Stomach smooth muscle (tissue), 2 donors: ENCODE results near the gene DEPDC5.

Experiments
- H3K27ac ChIP-seq: one replicate; pipeline ENCODE4 v1.7.0; 2013; ENCODE audit warnings: mild to moderate bottlenecking, low read length, inconsistent platforms
- H3K27me3 ChIP-seq, 2 donors: one replicate each; pipeline ENCODE4 v1.7.0; 2013; ENCODE audit warnings: low read length in 2 of 2; ENCODE audit not compliant: insufficient read depth in 2 of 2, control insufficient read depth in 1 of 2
- H3K36me3 ChIP-seq, 2 donors: one replicate each; pipeline ENCODE4 v1.7.0; 2013; ENCODE audit warnings: low read length in 2 of 2; ENCODE audit not compliant: control insufficient read depth in 2 of 2, insufficient read depth in 2 of 2
- H3K4me1 ChIP-seq: one replicate; pipeline ENCODE4 v1.7.0; 2013; ENCODE audit warnings: low read length; ENCODE audit not compliant: control insufficient read depth, insufficient read depth
- H3K4me3 ChIP-seq, 2 donors: one replicate each; pipeline ENCODE4 v1.7.0; 2013; ENCODE audit warnings: low read length in 2 of 2
- H3K9ac ChIP-seq, 2 donors: one replicate each; pipeline ENCODE4 v1.7.0; 2013; ENCODE audit warnings: low read length in 2 of 2, mild to moderate bottlenecking in 1 of 2
- H3K9me3 ChIP-seq, 2 donors: one replicate each; pipeline ENCODE4 v1.7.0; 2013; ENCODE audit warnings: low read length in 2 of 2; ENCODE audit not compliant: control insufficient read depth in 2 of 2
- donor health status: healthy.
- donor health status: Pancreatic carcinoma.

The DEPDC5 gene

DNA sequence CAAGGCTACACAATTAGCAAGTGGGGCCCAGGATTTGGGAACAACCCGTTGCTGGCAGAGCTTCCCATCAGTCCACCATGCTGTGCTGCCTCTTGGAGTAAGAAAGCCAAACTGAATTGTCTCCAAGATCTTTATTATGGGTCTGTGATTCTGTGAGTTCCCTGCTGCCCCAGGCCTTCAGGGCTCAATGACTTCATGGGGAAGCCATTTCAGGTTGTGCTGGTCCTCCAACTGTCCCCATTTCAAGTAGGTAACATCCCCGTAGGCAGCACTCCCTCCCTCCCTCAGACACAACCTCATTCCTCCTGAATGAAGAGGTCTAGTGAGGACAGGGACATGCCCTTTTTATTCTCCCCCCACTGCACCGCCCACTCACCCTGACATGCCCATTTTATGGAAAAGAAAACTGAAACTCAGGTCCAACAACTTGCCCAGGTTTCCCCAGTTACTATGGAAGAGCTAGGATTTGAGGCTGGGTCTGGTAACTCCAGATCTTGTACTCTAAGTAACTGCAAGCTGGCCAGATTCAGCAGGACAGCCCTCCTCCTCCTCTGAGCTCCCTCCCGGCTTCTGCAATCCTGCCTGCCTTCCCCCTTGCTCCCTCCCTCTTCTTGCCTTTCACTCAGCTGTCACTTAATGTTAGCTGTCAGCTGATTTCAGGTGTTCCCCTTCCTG, 182.3 kb downstream of the DEPDC5 start:
- Histone ChIP-seq H3K27ac (no peak overlapping the region), H3K9me3 (no peaks in the 10 kb centered on the region), H3K4me3 (no peak overlapping the region), H3K36me3 (no peaks in the 10 kb centered on the region), H3K4me1 (no peaks in the 10 kb centered on the region), H3K9ac (no peak overlapping the region), H3K27me3 (no peaks in the 10 kb centered on the region)

DNA sequence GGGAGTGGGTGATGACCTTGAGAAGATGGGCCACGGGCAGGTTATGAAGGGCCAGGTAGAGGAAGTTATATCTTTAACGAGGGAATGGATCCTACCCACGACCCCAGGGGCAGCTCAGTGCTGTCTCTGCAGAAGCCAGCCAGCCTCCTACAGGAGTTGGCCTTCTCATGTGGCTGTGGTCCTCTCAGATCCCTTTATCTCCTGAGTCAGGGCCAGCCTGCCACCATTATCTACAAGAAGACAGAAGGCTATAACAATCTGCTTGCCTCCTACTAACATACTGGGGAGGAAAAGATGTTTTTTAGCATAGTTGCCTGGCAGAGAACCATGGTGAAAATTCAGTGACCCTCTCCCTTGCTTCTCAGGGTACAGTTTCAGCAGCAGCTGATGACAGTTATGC, 183.5 kb downstream of the DEPDC5 start:
- no peak overlapping the region for H3K27ac ChIP-seq
- no peaks in the 10 kb centered on the region for H3K27me3 ChIP-seq
- no peak overlapping the region for H3K4me3 ChIP-seq

DNA sequence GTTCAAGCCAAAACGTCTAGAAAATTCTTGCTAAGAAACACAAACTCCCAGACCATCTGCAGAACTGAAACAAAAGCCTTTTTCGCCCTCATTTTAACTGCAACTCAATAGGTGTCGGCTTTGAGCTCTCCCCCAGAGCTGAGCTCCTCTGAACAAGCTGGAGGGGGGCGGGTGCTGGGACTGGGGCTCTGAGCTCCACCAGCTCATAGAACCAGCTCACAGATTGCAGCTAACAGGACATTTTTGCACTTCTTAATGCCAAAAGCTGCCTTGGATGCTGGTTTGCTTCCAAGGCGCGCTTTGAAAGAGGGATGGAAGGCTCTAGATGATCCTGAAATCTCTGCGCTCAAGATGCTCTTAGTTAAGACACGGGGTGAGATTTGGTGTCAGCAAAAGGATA, 184.5 kb downstream of the DEPDC5 start:
- Histone ChIP-seq H3K27ac (no peak overlapping the region), H3K4me3 (no peak overlapping the region), H3K27me3 (no peaks in the 10 kb centered on the region), H3K9ac (no peak overlapping the region), H3K4me1 (peaks cover 2% of the 10 kb centered on the region), H3K36me3 (no peaks in the 10 kb centered on the region), H3K9me3 (no peaks in the 10 kb centered on the region)

More for the DNA sequence above, 183.5 kb downstream of the DEPDC5 start:
- Histone ChIP-seq H3K9ac (no peak overlapping the region), H3K36me3 (no peaks in the 10 kb centered on the region), H3K4me1 (no peaks in the 10 kb centered on the region), H3K9me3 (no peaks in the 10 kb centered on the region)

DNA sequence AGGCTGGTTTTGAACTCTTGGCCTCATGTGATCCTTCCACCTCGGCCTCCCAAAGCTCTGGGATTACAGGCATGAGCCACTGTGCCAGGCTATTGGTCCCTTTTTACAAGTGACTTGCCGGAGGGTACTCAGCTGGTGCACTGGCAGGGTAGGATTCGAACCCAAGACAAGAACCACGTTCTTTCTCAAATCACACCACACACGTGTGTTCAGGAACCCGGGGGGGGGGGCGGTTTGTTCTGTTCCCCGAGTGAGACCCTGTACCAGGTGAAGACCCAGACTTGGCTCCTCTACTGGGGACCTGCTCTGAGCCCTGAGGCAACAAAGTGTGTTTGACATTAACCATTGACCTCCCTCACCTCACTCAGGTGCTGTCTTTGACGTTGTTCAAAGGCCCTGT, 186.7 kb downstream of the DEPDC5 start:
- Histone ChIP-seq H3K4me1 (peaks cover 12% of the 10 kb centered on the region), H3K27ac (no peak overlapping the region), H3K9me3 (no peaks in the 10 kb centered on the region), H3K4me3 (no peak overlapping the region), H3K9ac (no peak overlapping the region), H3K27me3 (no peaks in the 10 kb centered on the region), H3K36me3 (no peaks in the 10 kb centered on the region)

DNA sequence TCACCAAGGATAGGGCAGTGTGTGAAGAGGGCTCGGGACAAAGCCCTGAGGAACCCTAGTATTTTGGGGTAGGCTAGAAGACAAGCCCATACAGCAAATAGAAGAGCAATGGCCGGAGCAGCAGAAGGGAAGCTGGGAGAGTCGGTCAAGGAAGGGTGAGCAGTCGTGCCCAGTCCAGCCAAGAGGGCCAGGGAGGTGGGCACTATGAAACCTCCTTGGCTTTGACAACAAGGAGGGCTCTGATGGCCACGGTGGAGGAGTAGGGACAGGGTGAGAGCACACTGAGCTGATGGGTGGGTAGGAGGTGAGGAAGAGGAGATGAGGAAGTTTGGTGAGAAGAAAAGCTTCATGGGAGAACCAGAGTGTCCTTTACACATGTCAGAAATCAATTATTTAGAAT, 188.3 kb downstream of the DEPDC5 start:
- H3K4me3 ChIP-seq = no peak overlapping the region
- no peaks in the 10 kb centered on the region for H3K36me3 ChIP-seq
- H3K27ac ChIP-seq = no peak overlapping the region
- H3K9ac ChIP-seq = no peak overlapping the region
- H3K4me1 ChIP-seq = peaks cover 17% of the 10 kb centered on the region
- no peaks in the 10 kb centered on the region for H3K27me3 ChIP-seq
- no peaks in the 10 kb centered on the region for H3K9me3 ChIP-seq

DNA sequence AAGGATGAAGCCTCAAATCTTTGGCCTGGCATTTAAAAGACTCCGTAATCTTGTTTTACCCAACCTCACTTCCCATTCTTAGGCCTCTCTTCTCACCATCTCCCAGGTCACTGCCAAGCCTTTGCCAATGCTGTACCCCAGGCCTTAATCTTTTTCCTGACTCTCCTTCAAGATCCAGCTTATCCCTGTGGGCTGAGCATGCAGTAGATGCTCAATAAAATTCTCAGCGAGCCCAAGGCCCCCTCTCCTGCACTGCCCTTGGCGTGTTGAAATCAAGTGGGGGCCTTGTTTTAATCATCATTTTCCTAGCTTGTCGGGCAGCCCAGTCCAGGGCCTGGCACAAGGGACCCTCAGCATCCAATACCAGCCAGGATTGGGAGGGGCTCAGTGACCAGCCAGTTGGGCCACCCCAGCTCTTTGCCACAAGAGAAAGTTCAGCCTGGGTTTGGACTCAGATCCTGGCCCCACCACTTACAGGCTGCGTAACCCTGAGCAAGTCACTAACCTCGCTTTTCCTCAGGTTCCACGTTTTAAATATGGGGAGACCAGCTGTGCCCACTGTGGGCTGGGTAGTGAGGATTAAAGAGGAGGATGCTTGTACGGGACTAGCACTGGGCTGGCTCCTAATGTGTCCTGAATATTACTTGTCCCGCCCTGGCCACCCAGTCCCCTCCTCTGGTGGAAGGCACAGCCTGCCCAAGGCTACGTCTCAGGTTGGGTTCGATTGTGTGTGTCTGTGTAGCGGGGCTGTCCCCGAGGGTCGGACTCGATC, 189.6 kb downstream of the DEPDC5 start:
- Histone ChIP-seq H3K9me3 (no peaks in the 10 kb centered on the region), H3K9ac (peak overlapping the region; percentile 56 to 92)

DNA sequence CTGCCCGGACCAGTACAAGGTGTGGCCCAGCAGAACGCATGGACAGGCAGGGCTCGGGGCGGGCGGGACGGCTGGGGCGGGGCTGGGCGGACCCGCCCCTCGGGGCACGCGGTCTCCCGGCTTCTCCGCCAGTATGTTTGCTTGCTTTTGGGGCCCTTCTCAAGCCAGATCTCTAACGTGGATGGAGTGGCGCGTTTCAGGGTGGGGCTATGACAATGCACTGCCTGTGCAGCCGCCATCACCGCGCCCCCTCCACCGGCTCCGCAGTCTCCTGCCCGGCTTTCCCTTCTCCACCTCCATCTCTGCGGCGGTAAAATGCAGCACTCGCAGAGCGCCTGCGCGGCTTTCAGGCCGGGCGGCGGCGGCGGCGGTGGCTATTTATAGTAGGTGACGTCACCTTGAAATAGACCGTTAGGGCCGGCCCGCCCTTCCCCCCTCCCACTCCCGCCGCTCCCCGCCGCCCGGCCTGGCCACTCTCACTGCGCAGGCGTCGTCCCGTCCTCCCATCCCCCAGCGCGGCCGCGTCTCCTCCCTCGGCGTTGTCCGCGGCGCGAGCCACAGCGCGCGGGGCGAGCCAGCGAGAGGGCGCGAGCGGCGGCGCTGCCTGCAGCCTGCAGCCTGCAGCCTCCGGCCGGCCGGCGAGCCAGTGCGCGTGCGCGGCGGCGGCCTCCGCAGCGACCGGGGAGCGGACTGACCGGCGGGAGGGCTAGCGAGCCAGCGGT, 190.3 kb downstream of the DEPDC5 start, which contains the start of gene YWHAH:
Gene YWHAH (plus strand): TSS at position 558 of the 722 bp plus-strand sequence. CDS start 199 bp downstream, outside the sequence.
- Histone ChIP-seq H3K27me3 (no peaks in the 10 kb centered on the region), H3K9me3 (no peaks in the 10 kb centered on the region), H3K27ac (peak within 1 kb of the TSS; percentile 92), H3K9ac (peak within 1 kb of the TSS; percentile 88 to 92), H3K4me1 (peaks cover 17% of the 10 kb centered on the region), H3K36me3 (peaks cover 4% of the 10 kb centered on the region in 2 donors), H3K4me3 (peak within 1 kb of the TSS; percentile 88 to 90)

More for the DNA sequence above, 189.6 kb downstream of the DEPDC5 start:
- peak overlapping the region; percentile 41 to 76 for H3K4me3 ChIP-seq
- peaks cover 17% of the 10 kb centered on the region for H3K4me1 ChIP-seq
- H3K27ac ChIP-seq = peak overlapping the region; percentile 92
- peaks cover 3 to 4% of the 10 kb centered on the region in 2 donors for H3K36me3 ChIP-seq
- no peaks in the 10 kb centered on the region for H3K27me3 ChIP-seq

DNA sequence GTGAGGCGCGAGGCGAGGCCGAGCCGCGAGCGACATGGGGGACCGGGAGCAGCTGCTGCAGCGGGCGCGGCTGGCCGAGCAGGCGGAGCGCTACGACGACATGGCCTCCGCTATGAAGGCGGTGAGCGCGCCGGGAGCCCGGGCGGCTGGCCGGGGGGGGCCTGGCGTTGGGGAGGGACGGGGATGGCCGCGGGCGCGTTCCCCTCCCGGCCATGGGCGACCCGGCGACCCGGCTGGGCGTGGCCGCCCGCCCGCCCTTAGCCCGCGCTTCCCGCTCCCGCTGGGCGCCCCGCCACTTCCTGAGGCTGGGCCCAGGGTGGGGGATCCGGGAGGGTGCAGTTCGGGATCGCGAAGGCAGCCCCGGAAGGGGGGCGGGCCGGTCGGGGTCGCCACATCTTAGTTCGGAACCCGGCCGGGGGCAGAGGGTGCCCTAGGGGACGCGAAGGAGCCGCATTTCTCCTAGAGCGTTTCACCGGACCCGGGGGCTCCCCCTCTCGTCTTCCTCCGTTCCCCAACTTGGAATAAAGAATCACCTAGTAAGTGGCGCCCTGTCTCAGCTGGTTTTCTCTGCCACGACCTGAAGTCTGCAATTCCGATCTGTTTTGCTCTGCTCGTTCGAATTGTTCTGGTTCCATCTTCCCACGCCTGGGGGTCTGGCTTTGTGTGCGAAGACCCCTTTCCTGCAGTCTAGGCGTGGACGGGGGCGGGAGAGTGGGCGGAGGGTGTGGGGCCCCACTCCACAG, 191.1 kb downstream of the DEPDC5 start:
- Histone ChIP-seq H3K9ac (peak overlapping the region; percentile 84 to 88), H3K27me3 (no peaks in the 10 kb centered on the region), H3K4me3 (peak overlapping the region; percentile 88 to 90), H3K36me3 (peaks cover 4 to 7% of the 10 kb centered on the region in 2 donors), H3K9me3 (no peaks in the 10 kb centered on the region), H3K4me1 (peaks cover 17% of the 10 kb centered on the region), H3K27ac (peak overlapping the region; percentile 78)

DNA sequence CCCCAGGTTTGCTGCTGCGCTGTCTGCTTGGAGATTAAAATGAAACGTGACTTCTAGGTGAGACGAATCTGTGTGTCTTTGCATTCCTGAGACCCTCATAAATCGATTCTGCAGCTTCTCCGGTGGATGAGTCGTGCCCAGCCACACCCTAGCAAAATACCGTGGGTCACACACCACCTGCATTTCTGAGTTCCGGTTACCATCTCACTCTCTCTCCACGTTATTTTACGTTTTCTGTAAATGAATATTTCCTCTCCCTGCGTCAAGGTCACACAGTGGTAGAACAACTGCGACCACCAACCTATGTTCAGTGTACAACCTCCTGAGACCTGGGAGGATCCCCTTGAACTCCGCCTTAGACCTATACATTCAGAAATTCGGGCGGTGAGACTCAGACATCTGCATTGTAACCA, 191.6 kb downstream of the DEPDC5 start:
- Histone ChIP-seq H3K9me3 (no peaks in the 10 kb centered on the region), H3K4me1 (peaks cover 21% of the 10 kb centered on the region), H3K9ac (peak overlapping the region; percentile 84 to 88), H3K27ac (peak overlapping the region; percentile 78), H3K4me3 (peak overlapping the region; percentile 88 to 90), H3K36me3 (peaks cover 5 to 7% of the 10 kb centered on the region in 2 donors), H3K27me3 (no peaks in the 10 kb centered on the region)
